ENCODE results near the gene ELMOD1. TPM values are rescaled to one million over a fixed set of nuclear protein-coding genes. Genes with fewer than 3 reads are reported as not detected.
"Not testable (repeated sequence)": the region's sequence is repeated elsewhere in the genome, so short reads cannot be mapped to it uniquely, and the experiment has no call there.

ELMOD1 gene
- total RNA-seq, 4 donors from 2014 or later: not detected

GRCh38 chr11:107573438-107573837, 17.5 kb upstream of the ELMOD1 start:
- WGBS, 2 donors: 47 to 50% methylated on average over 1 of the region's 1 CpG
- no peaks in the 10 kb centered on the region for H3K4me1 ChIP-seq
- peaks cover 0 to 9% (median 0%) of the 10 kb centered on the region in 4 donors for H3K27me3 ChIP-seq
- no peak overlapping the region for H3K4me3 ChIP-seq
- intact Hi-C loops (cut with DNase I): no loop called here
- H3K36me3 ChIP-seq: no peaks in the 10 kb centered on the region
- no peak for DNase-seq
- H3K27ac ChIP-seq: no peak overlapping the region
- no peaks in the 10 kb centered on the region for H3K9me3 ChIP-seq
- TF ChIP-seq POLR2A (IDR thresholded peaks at IDR 0.05) (no peak), CTCF (IDR thresholded peaks at IDR 0.05) (no peak)

DNA sequence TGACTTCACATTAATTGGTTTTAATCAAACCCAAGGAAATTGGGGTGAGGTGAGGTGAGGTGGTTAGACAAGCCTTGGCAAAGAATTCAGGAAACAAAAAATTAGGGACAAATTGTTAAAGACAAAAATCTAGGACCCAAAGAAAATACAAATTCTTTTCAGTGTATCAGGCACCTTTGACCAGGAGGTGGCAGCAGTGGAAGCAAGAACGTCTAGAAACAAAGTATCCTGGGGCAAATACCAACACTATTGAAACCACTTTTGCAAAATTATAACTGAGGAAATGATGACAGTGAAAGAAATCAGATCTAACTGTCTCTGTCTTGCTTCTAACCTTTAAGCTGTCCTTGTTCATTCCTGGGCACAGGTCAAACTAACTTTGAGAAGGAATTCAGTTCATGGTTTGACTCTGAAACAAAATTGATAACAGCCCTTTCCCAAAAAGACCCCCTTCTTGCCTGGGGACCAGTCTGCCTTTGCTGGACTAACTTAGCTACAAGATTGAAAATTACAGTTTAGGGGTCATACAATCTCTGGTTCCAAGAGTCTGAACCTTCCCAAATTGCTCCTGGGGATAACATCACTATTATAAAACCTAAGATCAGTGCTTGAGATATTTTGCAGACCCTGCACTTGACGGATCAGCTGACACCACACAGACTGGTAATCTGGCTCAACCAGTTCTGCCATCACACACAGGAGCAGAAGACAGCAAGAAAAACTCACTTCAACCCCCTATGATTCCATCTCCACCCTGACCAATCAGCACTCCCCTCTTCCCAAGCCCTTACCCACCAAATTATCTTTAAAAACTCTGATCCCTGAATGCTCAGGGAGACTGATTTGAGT, 14.2 kb upstream of the ELMOD1 start:
- H3K4me1 ChIP-seq; H3K27ac ChIP-seq; H3K9me3 ChIP-seq; H3K36me3 ChIP-seq; intact Hi-C loops (cut with DNase I); DNase-seq; H3K27me3 ChIP-seq; H3K4me3 ChIP-seq: not testable (repeated sequence)
- peak; percentile 36 to 67 (median 59) for TF ChIP-seq CTCF (IDR thresholded peaks at IDR 0.05)
- 29 to 44% methylated on average over 2 of the region's 2 CpGs for WGBS, 2 donors

- H3K9me3 ChIP-seq: no peaks in the 10 kb centered on the region
- TF ChIP-seq CTCF (IDR thresholded peaks at IDR 0.05) (no peak), POLR2A (IDR thresholded peaks at IDR 0.05) (no peak)
- WGBS, 2 donors: 72 to 89% methylated on average over 6 of the region's 6 CpGs
- H3K4me1 ChIP-seq: no peaks in the 10 kb centered on the region
- H3K4me3 ChIP-seq: no peak overlapping the region
- no peak overlapping the region for H3K27ac ChIP-seq
- H3K36me3 ChIP-seq: no peaks in the 10 kb centered on the region
- H3K27me3 ChIP-seq: no peaks in the 10 kb centered on the region
- DNase-seq: no peak
- intact Hi-C loops (cut with DNase I): no loop called here
These were observed 13.6 kb upstream of the ELMOD1 start for GRCh38 chr11:107577346-107577711.

DNA sequence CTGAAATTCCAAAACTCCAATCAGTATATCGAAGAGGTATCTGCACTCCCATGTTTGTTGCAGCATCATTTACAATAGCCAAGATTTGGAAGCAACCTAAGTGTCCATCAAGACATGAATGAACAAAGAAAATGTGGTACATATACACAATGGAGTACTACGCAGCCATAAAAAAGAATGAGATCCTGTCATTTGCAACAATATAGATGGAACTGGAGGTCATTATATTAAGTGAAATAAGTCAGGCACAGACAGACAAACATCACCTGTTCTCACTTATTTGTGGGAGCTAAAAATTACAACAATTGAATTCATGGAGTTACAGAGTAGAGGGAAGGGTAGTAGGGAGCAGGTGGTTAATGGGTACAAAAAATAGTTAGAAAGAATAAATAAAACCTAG, 11.8 kb upstream of the ELMOD1 start:
- intact Hi-C loops (cut with DNase I); H3K4me3 ChIP-seq; H3K36me3 ChIP-seq; H3K27ac ChIP-seq; H3K27me3 ChIP-seq; DNase-seq; H3K4me1 ChIP-seq; H3K9me3 ChIP-seq: not testable (repeated sequence)
- 90 to 92% methylated on average over 1 to 2 of the region's 2 CpGs for WGBS, 2 donors

DNA sequence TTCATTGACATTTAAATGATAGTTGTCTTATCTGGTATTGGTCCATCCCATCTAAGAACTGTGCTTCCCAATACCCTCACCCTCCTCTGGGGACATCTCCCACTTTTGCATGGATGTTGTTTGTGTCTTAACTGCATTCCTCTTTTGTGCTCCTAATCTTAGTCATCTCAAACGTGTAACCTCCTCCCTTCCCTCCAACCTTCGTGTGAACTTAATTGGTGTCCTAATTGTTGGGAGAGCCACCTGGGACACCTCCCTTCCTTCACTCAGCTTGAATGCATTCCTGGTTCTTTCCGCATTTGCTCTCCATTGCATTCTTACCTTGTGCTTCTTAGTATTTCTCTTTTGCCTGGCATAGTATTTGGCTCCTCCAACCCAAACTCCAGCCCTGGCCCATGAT, 9.8 kb upstream of the ELMOD1 start:
- Histone ChIP-seq H3K4me1 (no peaks in the 10 kb centered on the region), H3K9me3 (no peaks in the 10 kb centered on the region), H3K27me3 (peaks cover 0 to 11% (median 0%) of the 10 kb centered on the region in 4 donors), H3K27ac (no peak overlapping the region), H3K4me3 (no peak overlapping the region), H3K36me3 (no peaks in the 10 kb centered on the region)
- no peak for DNase-seq
- intact Hi-C loops (cut with DNase I): no loop called here
- TF ChIP-seq POLR2A (IDR thresholded peaks at IDR 0.05): no peak
- no peak for TF ChIP-seq CTCF (IDR thresholded peaks at IDR 0.05)
- 43 to 45% methylated on average over 3 of the region's 3 CpGs for WGBS, 2 donors
